HCT116 (cell line): Measurements from ENCODE around the gene LGALS7.

Experiments used
- CEBPB ChIP-seq: IDR thresholded peaks from 2 replicates; pipeline ENCODE4 v1.6.1; 2012; ENCODE audit warnings: low read depth
- EGR1 ChIP-seq: IDR thresholded peaks from 2 replicates; pipeline ENCODE4 v1.6.1; 2012; ENCODE audit warnings: low read depth
- JUND ChIP-seq: IDR thresholded peaks from 2 replicates; pipeline ENCODE4 v1.6.1; 2012
- MAX ChIP-seq: IDR thresholded peaks from 2 replicates; pipeline ENCODE4 v1.6.1; 2012
- POLR2A ChIP-seq: IDR thresholded peaks from 2 replicates; pipeline ENCODE4 v1.7.0; 2011; ENCODE audit warnings: borderline replicate concordance; ENCODE audit not compliant: insufficient read depth, insufficient read length; ENCODE audit errors: extremely low read depth
- SP1 ChIP-seq: IDR thresholded peaks from 2 replicates; pipeline ENCODE4 v1.6.1; 2012; ENCODE audit warnings: low read depth
- ZNF274 ChIP-seq: fragments of 200-500 bp; sonication (Bioruptor generic); IDR thresholded peaks from 2 replicates; pipeline ENCODE4 v1.6.1; 2014; ENCODE audit warnings: mild to moderate bottlenecking, low read depth, low read length, inconsistent platforms
- TF ChIP-seq, protein P1 (sequence below), 3 experiments: fragments of 200-600 bp in 1 of 3; sonication (generic) in 1 of 3; IDR thresholded peaks in 2 of 3; conservative IDR thresholded peaks in 1 of 3; 2 replicates each; pipeline ENCODE4 v1.5.1; 2012 to 2017; ENCODE audit warnings: low read depth in 2 of 3, low read length in 2 of 3, antibody characterized with exemption in 1 of 3, borderline replicate concordance in 1 of 3, control low read depth in 1 of 3, mild to moderate bottlenecking in 1 of 3, mixed read lengths in 1 of 3, mixed run types in 1 of 3, moderate library complexity in 1 of 3; ENCODE audit not compliant: insufficient read depth in 1 of 3

- TF ChIP-seq CEBPB: no peak
- TF ChIP-seq, protein P1, sequence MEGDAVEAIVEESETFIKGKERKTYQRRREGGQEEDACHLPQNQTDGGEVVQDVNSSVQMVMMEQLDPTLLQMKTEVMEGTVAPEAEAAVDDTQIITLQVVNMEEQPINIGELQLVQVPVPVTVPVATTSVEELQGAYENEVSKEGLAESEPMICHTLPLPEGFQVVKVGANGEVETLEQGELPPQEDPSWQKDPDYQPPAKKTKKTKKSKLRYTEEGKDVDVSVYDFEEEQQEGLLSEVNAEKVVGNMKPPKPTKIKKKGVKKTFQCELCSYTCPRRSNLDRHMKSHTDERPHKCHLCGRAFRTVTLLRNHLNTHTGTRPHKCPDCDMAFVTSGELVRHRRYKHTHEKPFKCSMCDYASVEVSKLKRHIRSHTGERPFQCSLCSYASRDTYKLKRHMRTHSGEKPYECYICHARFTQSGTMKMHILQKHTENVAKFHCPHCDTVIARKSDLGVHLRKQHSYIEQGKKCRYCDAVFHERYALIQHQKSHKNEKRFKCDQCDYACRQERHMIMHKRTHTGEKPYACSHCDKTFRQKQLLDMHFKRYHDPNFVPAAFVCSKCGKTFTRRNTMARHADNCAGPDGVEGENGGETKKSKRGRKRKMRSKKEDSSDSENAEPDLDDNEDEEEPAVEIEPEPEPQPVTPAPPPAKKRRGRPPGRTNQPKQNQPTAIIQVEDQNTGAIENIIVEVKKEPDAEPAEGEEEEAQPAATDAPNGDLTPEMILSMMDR (IDR thresholded peaks at IDR 0.05 in 2 of 3, conservative IDR thresholded peaks at IDR 0.05 in 1 of 3; ENCODE audit: borderline replicate concordance in 1 of 3, insufficient read depth in 1 of 3, low read depth in 2 of 3, low read length in 2 of 3): no peak
- TF ChIP-seq POLR2A: no peak
- TF ChIP-seq MAX: no peak
- TF ChIP-seq EGR1: no peak
- no peak for TF ChIP-seq JUND
- no peak for TF ChIP-seq SP1
- no peak for TF ChIP-seq ZNF274
Observed at GRCh38 chr19:38793177-38793576, 19.9 kb upstream of the LGALS7 start.
